ENCODE data around the gene GLT1D1.
"Not testable (repeated sequence)": the region's sequence is repeated elsewhere in the genome, so short reads cannot be mapped to it uniquely, and the experiment has no call there.

DNA sequence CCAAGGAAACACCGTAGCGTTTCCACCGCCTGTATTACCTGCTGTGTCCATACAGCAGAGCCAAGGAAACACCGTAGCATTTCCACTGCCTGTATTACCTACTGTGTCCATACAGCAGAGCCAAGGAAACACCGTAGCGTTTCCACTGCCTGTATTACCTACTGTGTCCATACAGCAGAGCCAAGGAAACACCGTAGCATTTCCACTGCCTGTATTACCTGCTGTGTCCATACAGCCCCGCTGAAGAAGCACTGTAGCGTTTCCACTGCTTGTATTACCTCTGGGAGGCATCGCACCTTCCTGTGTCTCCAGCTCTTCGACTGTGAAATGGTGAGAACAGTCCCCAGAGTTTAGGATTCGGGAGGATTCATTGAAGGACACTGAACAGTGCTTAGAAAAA lies 13.4 kb upstream of the GLT1D1 start:
- TF ChIP-seq, protein P1, sequence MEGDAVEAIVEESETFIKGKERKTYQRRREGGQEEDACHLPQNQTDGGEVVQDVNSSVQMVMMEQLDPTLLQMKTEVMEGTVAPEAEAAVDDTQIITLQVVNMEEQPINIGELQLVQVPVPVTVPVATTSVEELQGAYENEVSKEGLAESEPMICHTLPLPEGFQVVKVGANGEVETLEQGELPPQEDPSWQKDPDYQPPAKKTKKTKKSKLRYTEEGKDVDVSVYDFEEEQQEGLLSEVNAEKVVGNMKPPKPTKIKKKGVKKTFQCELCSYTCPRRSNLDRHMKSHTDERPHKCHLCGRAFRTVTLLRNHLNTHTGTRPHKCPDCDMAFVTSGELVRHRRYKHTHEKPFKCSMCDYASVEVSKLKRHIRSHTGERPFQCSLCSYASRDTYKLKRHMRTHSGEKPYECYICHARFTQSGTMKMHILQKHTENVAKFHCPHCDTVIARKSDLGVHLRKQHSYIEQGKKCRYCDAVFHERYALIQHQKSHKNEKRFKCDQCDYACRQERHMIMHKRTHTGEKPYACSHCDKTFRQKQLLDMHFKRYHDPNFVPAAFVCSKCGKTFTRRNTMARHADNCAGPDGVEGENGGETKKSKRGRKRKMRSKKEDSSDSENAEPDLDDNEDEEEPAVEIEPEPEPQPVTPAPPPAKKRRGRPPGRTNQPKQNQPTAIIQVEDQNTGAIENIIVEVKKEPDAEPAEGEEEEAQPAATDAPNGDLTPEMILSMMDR (IDR thresholded peaks at IDR 0.05; ENCODE audit: borderline replicate concordance, extremely low read depth, low read length, poor library complexity, severe bottlenecking): not testable (repeated sequence)
- not testable (repeated sequence) for TF ChIP-seq EZH2 (IDR thresholded peaks at IDR 0.05; ENCODE audit: borderline replicate concordance, low read depth, low read length, severe bottlenecking)

Measured in DND-41 (cell line).